CD8-positive, alpha-beta memory T cell (primary cell): ENCODE data around the gene NCAM1. TPM values are rescaled to one million over a fixed set of nuclear protein-coding genes. Genes with fewer than 3 reads are reported as not detected.

Source experiments
- CTCF ChIA-PET: fragments of 350-600 bp; sonication (Branson Sonifier 250); formaldehyde crosslinking; loops from one replicate; lab custom pipeline; 2021; ENCODE audit warnings: antibody characterized with exemption; lab: Charles Lee
- POLR2A ChIA-PET: fragments of 350-600 bp; sonication (Branson Sonifier 250); formaldehyde crosslinking; loops from one replicate; lab custom pipeline; 2021; ENCODE audit warnings: antibody characterized with exemption; lab: Charles Lee
- DNase-seq, 5 donors: peaks; one replicate each; pipeline versions ENCODE4 v3.0.0 to v3.0.0-alpha.2; 2020 to 2022; ENCODE audit warnings: mixed read lengths in 1 of 5
- H3K27ac ChIP-seq: one replicate; pipeline ENCODE4 v1.7.0; 2013; ENCODE audit warnings: low read depth, mild to moderate bottlenecking, low read length, moderate library complexity
- H3K27me3 ChIP-seq: 2 replicates; pipeline ENCODE4 v1.7.0; 2013; ENCODE audit warnings: low read length, mild to moderate bottlenecking; ENCODE audit not compliant: insufficient read depth, poor library complexity, severe bottlenecking
- H3K36me3 ChIP-seq: 2 replicates; pipeline ENCODE4 v1.7.0; 2013; ENCODE audit warnings: mild to moderate bottlenecking, low read length, moderate library complexity; ENCODE audit not compliant: insufficient read depth
- H3K4me1 ChIP-seq: 2 replicates; pipeline ENCODE4 v1.7.0; 2013; ENCODE audit warnings: mild to moderate bottlenecking, low read length, moderate library complexity; ENCODE audit not compliant: insufficient read depth
- H3K4me3 ChIP-seq: 2 replicates; pipeline ENCODE4 v1.7.0; 2013; ENCODE audit warnings: mild to moderate bottlenecking, low read length
- H3K9me3 ChIP-seq: 2 replicates; pipeline ENCODE4 v1.7.0; 2013; ENCODE audit warnings: mild to moderate bottlenecking, low read length
- H3K27ac Mint-ChIP-seq, 8 donors: one replicate each; pipeline ENCODE4 v1.8.0; 2020 to 2021; ENCODE audit warnings: mixed read lengths in 8 of 8, mild to moderate bottlenecking in 6 of 8, inconsistent platforms in 3 of 8, moderate library complexity in 3 of 8
- H3K27me3 Mint-ChIP-seq, 2 donors: one replicate each; pipeline ENCODE4 v1.8.0; 2020 to 2021; ENCODE audit warnings: mixed read lengths in 2 of 2, mild to moderate bottlenecking in 1 of 2, moderate library complexity in 1 of 2
- H3K36me3 Mint-ChIP-seq, 3 donors: one replicate each; pipeline ENCODE4 v1.8.0; 2020 to 2021; ENCODE audit warnings: mixed read lengths in 3 of 3, inconsistent platforms in 1 of 3, mild to moderate bottlenecking in 1 of 3
- H3K4me1 Mint-ChIP-seq, 3 donors: one replicate each; pipeline ENCODE4 v1.8.0; 2020 to 2021; ENCODE audit warnings: mixed read lengths in 3 of 3, inconsistent platforms in 1 of 3, mild to moderate bottlenecking in 1 of 3
- H3K4me3 Mint-ChIP-seq, 7 donors: one replicate each; pipeline ENCODE4 v1.8.0; 2020 to 2021; ENCODE audit warnings: mixed read lengths in 7 of 7, mild to moderate bottlenecking in 6 of 7, moderate library complexity in 4 of 7, inconsistent platforms in 2 of 7
- H3K9me3 Mint-ChIP-seq, 5 donors: one replicate each; pipeline ENCODE4 v1.8.0; 2020 to 2022; ENCODE audit warnings: mixed read lengths in 5 of 5, mild to moderate bottlenecking in 3 of 5, moderate library complexity in 2 of 5, inconsistent platforms in 1 of 5
- polyA plus RNA-seq: library from polyadenylated mRNA; unstranded; fragments of 300-500 nt; fragmentation: Illumina TruSeq; gene quantifications from one replicate; pipeline ENCODE4 v1.2.3, GENCODE V29; 2021
- total RNA-seq, 2 experiments: library from RNA; stranded (reverse); gene quantifications; one replicate each; pipeline ENCODE4 v1.2.3, GENCODE V29; 2021

Gene NCAM1
- total and polyA plus RNA-seq, 3 experiments from 2014 or later = 0.16 to 1.7 TPM; not detected in 1

DNA sequence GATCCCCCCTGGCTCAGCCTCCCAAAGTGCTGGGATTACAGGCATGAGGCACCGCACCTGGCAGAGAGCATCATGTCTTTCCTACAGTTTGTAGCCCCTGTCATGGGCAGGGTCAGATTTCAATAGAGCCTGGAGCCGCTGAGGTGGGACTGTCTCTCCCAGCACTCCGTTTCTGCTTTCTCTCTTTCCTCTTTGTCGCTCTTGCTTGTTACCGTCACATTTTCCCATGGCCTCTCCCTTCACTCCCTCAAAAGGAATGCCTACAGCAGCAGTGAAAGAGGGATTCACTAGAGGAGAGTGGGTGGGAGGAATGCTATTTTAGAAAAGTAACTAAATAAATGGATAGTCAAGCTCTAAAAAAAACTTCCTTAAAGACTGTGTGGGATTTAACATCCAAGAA, 216.5 kb downstream of the NCAM1 start:
- no peak overlapping the region for H3K4me3 Mint-ChIP-seq
- Histone ChIP-seq H3K27me3 (no peaks in the 10 kb centered on the region), H3K4me1 (no peaks in the 10 kb centered on the region), H3K4me3 (no peak overlapping the region), H3K27ac (no peak overlapping the region), H3K9me3 (no peaks in the 10 kb centered on the region), H3K36me3 (no peaks in the 10 kb centered on the region)
- no peaks in the 10 kb centered on the region for H3K36me3 Mint-ChIP-seq
- ChIA-PET POLR2A (no interaction called here), CTCF (no interaction called here)
- no peaks in the 10 kb centered on the region for H3K4me1 Mint-ChIP-seq
- H3K9me3 Mint-ChIP-seq = no peaks in the 10 kb centered on the region
- H3K27me3 Mint-ChIP-seq = peaks cover 4 to 25% of the 10 kb centered on the region in 2 donors
- DNase-seq = no peak
- H3K27ac Mint-ChIP-seq = no peak overlapping the region

DNA sequence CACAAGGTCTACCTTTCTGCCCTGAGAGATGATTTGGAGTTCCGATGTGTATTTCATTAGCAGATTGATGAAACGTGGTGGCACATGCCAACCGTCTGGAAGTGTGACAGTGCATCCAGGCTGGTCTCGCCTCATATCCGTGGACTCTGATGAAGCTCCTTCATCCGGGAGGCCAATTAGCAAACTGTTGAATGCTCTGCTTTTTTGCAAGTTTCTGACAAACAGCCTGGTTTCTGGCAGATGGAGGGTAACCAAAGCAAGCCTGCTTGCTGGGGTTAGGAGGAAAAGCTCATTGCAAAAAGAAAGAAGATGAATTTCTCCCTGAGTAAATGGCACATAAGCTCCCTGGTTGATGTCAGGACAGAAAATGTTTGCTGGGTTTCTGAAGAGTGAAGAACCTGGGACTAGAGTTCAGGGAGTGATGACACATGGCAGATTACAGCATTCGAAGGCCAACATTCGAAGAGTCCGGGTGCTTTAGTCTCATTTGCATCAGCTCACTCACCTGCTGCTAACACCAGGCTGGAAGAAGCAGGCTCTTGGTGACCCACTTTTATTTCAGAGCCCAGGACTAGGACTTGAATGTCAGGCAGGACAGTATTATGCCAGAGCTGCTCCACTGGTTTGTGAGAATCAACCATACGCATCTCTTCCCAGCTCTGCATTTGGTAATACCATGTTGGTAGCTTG, 217.3 kb downstream of the NCAM1 start:
- no peak overlapping the region for H3K4me3 ChIP-seq
- no peak for DNase-seq
- POLR2A ChIA-PET = no interaction called here
- H3K4me1 ChIP-seq = no peaks in the 10 kb centered on the region
- CTCF ChIA-PET = interaction anchor here (0.5 kb wide), 1 partner anchor 13 kb away, joined by 3 read pairs; no protein-coding TSS in a partner anchor
- peaks cover 2 to 25% of the 10 kb centered on the region in 2 donors for H3K27me3 Mint-ChIP-seq
- H3K27ac ChIP-seq = no peak overlapping the region
- no peaks in the 10 kb centered on the region for H3K36me3 Mint-ChIP-seq
- no peaks in the 10 kb centered on the region for H3K36me3 ChIP-seq
- H3K9me3 Mint-ChIP-seq = no peaks in the 10 kb centered on the region
- H3K4me3 Mint-ChIP-seq = peak overlapping the region in 1 of 7 donors; percentile 77
- H3K9me3 ChIP-seq = no peaks in the 10 kb centered on the region
- H3K27me3 ChIP-seq = no peaks in the 10 kb centered on the region
- no peaks in the 10 kb centered on the region for H3K4me1 Mint-ChIP-seq
- no peak overlapping the region for H3K27ac Mint-ChIP-seq

DNA sequence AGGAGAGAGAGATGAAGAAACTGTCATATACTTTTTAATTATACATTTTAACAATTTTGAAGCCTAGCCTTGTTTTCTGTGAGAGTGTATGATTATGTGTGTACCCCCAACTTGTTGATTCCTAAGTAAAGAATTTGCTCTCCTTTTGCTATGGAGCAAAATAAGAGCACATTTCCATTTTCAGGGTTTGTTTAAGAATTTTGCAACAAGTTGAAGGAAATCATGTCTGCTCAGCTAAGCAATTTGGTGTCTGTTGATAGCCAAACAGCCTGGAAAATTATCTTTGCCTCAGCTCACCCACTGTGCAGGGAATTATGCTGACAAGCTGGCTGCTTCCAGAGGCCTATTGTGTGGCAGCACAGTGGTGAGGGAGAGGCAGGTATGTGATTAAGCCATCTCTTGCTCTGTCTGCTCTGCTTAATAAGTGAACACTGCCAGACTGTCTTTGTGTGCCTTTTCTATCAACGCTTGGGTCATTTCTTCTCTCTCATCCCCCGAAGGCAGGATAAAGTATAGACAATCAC, 218.0 kb downstream of the NCAM1 start:
- ChIA-PET POLR2A (no interaction called here), CTCF (no interaction called here)
- peaks cover 2 to 25% of the 10 kb centered on the region in 2 donors for H3K27me3 Mint-ChIP-seq
- H3K27me3 ChIP-seq = no peaks in the 10 kb centered on the region
- no peak overlapping the region for H3K27ac ChIP-seq
- H3K9me3 ChIP-seq = no peaks in the 10 kb centered on the region
- no peak for DNase-seq
- H3K9me3 Mint-ChIP-seq = no peaks in the 10 kb centered on the region
- H3K27ac Mint-ChIP-seq = no peak overlapping the region
- no peaks in the 10 kb centered on the region for H3K36me3 ChIP-seq
- no peak overlapping the region for H3K4me3 Mint-ChIP-seq
- H3K4me1 Mint-ChIP-seq = no peaks in the 10 kb centered on the region
- no peaks in the 10 kb centered on the region for H3K4me1 ChIP-seq
- H3K4me3 ChIP-seq = no peak overlapping the region
- no peaks in the 10 kb centered on the region for H3K36me3 Mint-ChIP-seq

DNA sequence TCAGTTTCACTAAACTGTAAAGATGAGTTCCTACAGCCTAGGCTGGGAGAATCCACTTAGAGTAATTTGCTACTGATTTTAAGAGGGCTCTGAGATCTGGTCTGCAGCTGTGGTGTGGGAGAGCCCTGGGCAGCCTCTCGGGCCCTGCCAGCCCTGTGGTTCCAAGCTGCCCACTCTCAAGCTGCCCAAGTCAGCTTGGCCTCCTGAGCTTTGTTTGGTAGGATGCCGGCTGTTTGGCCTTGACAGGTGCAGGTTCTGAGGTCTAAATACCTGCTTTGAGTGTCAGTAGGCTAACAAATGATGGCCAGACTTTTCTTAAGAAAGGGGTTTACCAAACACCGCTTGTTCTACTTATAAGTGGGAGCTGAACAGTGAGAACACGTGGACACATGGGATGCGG, 219.9 kb downstream of the NCAM1 start:
- POLR2A ChIA-PET = no interaction called here
- Histone ChIP-seq H3K27me3 (no peaks in the 10 kb centered on the region), H3K4me3 (no peak overlapping the region), H3K27ac (no peak overlapping the region), H3K36me3 (no peaks in the 10 kb centered on the region), H3K4me1 (no peaks in the 10 kb centered on the region), H3K9me3 (no peaks in the 10 kb centered on the region)
- H3K9me3 Mint-ChIP-seq = no peaks in the 10 kb centered on the region
- H3K27me3 Mint-ChIP-seq = peaks cover 0 to 25% of the 10 kb centered on the region in 2 donors
- no peak overlapping the region for H3K27ac Mint-ChIP-seq
- H3K36me3 Mint-ChIP-seq = no peaks in the 10 kb centered on the region
- DNase-seq = no peak
- H3K4me3 Mint-ChIP-seq = no peak overlapping the region
- CTCF ChIA-PET = no interaction called here
- H3K4me1 Mint-ChIP-seq = no peaks in the 10 kb centered on the region

DNA sequence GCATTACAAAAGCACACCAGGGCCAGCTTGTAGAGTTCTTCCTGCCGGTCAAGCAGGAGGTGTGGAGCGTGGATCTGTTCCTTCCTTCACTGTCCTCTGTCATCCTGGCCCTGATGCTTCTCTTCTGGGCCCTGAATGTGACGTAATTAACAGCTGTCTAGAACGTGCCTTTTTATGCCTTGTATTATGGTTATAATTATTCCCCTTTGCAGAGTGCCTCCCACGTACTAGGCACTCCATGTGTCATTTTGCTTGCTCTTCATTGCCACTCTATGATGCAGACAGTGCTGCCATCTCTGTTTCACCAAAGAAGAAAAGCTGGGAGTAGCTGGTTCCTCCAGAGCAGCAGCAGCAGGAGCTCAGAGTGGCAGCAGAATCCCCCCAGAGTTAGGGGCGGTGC, 221.1 kb downstream of the NCAM1 start:
- H3K27ac ChIP-seq = no peak overlapping the region
- H3K4me1 ChIP-seq = no peaks in the 10 kb centered on the region
- H3K4me1 Mint-ChIP-seq = no peaks in the 10 kb centered on the region
- no peak for DNase-seq
- no peaks in the 10 kb centered on the region for H3K27me3 ChIP-seq
- H3K9me3 ChIP-seq = no peaks in the 10 kb centered on the region
- H3K4me3 ChIP-seq = no peak overlapping the region
- CTCF ChIA-PET = no interaction called here
- no peaks in the 10 kb centered on the region for H3K9me3 Mint-ChIP-seq
- no peak overlapping the region for H3K4me3 Mint-ChIP-seq
- no peak overlapping the region for H3K27ac Mint-ChIP-seq
- H3K36me3 ChIP-seq = no peaks in the 10 kb centered on the region
- peaks cover 0 to 25% of the 10 kb centered on the region in 2 donors for H3K27me3 Mint-ChIP-seq
- POLR2A ChIA-PET = no interaction called here
- H3K36me3 Mint-ChIP-seq = no peaks in the 10 kb centered on the region

DNA sequence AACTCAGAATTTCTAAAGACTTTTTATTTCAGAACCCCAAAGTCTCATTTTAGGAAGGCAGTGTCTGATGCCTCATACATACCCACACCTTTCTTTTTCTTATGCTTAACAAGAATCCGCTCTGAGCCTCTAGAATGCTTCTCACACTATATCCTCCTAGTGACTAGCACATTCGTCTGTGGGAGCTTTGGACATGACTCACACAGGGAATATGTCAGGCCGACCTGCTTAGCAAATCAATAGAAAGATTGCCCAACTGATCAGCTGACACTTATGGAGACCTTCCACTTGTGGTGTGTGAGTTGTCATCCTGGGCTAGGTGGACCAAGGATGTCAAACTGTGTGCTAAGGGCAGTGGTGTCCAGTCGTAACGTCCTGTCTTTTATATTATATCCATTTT, 223.3 kb downstream of the NCAM1 start:
- H3K27me3 Mint-ChIP-seq = peaks cover 1 to 19% of the 10 kb centered on the region in 2 donors
- no peaks in the 10 kb centered on the region for H3K9me3 ChIP-seq
- H3K36me3 ChIP-seq = no peaks in the 10 kb centered on the region
- H3K4me3 ChIP-seq = no peak overlapping the region
- H3K27ac ChIP-seq = no peak overlapping the region
- ChIA-PET POLR2A (no interaction called here), CTCF (no interaction called here)
- no peaks in the 10 kb centered on the region for H3K36me3 Mint-ChIP-seq
- H3K27ac Mint-ChIP-seq = no peak overlapping the region
- DNase-seq = no peak
- no peaks in the 10 kb centered on the region for H3K9me3 Mint-ChIP-seq
- no peaks in the 10 kb centered on the region for H3K27me3 ChIP-seq
- no peaks in the 10 kb centered on the region for H3K4me1 ChIP-seq
- no peaks in the 10 kb centered on the region for H3K4me1 Mint-ChIP-seq
- no peak overlapping the region for H3K4me3 Mint-ChIP-seq

DNA sequence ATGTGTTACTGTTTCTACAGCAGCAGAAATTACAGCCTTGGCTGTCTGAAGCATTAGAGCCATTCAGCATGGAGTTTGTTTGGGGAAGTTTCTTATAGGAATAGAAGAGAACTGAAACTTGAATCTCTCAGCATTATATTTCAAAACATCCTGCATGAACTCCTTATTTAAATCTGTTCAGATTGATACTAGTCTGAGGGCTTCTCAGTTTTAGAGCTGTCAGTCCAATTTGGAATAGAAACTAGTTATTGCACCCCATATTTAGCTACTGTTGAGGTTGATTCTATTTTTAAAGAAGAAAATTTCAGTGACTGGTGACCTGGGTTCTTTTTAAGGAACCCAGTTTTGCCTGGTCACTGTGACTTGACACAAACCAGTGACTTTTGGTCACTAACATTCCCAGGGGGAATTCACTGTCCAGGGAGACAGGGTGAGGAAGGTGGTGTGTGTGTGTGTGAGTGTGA, 227.2 kb downstream of the NCAM1 start:
- H3K27ac Mint-ChIP-seq = no peak overlapping the region
- CTCF ChIA-PET = no interaction called here

DNA sequence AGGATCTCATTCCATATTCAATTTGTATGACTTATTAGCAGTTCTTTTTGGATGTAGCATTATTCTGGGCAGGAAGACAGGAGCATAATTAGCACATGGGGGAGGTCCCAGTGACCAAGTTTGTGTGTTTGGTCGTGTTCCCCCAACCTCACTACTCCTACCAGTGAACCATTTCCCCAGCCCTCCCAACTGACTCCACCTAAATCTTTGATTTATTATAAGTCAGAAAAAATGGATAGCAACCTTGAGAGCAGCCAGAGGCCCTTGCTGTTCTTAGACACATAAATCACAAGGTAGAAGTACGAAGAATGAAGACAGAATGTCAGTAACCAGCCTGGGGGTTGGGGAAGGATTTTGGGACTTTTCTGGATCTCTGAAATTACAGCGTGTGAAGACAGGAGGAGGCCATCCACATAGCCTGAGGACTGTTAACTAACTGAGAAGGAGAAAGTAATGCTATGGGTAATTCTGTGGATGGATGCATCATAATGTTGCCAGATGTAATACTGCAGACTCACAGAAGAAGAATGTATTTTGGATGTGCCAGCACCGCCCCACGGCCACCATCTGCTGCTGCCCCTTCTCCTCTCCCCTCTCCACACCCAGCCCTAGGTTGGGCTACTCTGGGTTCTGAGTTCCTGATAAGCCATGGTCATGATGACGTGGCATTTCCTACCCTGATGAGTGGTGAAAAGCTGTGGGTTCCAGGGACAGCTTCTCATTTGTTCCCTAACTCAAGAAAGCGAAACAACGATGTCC, 228.9 kb downstream of the NCAM1 start:
- no peak overlapping the region for H3K4me3 Mint-ChIP-seq
- Histone ChIP-seq H3K4me3 (no peak overlapping the region), H3K27ac (no peak overlapping the region), H3K36me3 (no peaks in the 10 kb centered on the region), H3K4me1 (no peaks in the 10 kb centered on the region), H3K9me3 (no peaks in the 10 kb centered on the region), H3K27me3 (no peaks in the 10 kb centered on the region)
- DNase-seq = no peak
- H3K27ac Mint-ChIP-seq = no peak overlapping the region
- CTCF ChIA-PET = no interaction called here
- H3K9me3 Mint-ChIP-seq = no peaks in the 10 kb centered on the region
- no peaks in the 10 kb centered on the region for H3K4me1 Mint-ChIP-seq
- POLR2A ChIA-PET = no interaction called here
- H3K27me3 Mint-ChIP-seq = peaks cover 7 to 39% of the 10 kb centered on the region in 2 donors
- no peaks in the 10 kb centered on the region for H3K36me3 Mint-ChIP-seq

More for the DNA sequence above, 227.2 kb downstream of the NCAM1 start:
- no peak overlapping the region for H3K4me3 ChIP-seq
- H3K9me3 Mint-ChIP-seq = no peaks in the 10 kb centered on the region
- no peak overlapping the region for H3K4me3 Mint-ChIP-seq
- H3K27me3 Mint-ChIP-seq = peaks cover 7 to 25% of the 10 kb centered on the region in 2 donors
- no peaks in the 10 kb centered on the region for H3K4me1 Mint-ChIP-seq
- H3K36me3 ChIP-seq = no peaks in the 10 kb centered on the region
- POLR2A ChIA-PET = no interaction called here
- no peaks in the 10 kb centered on the region for H3K4me1 ChIP-seq
- no peak overlapping the region for H3K27ac ChIP-seq
- no peaks in the 10 kb centered on the region for H3K9me3 ChIP-seq
- no peak for DNase-seq
- no peaks in the 10 kb centered on the region for H3K36me3 Mint-ChIP-seq
- H3K27me3 ChIP-seq = no peaks in the 10 kb centered on the region
